HEK293T (cell line): ENCODE data around the gene TNFAIP8L1.

Experiments
- ARNT ChIP-seq: fragments of 450-650 bp; IDR thresholded peaks from 2 replicates; pipeline ENCODE4 v1.6.1; 2017; ENCODE audit warnings: mild to moderate bottlenecking
- BHLHE40 ChIP-seq: fragments of 450-650 bp; IDR thresholded peaks from 2 replicates; pipeline ENCODE4 v1.6.1; 2016; ENCODE audit warnings: mild to moderate bottlenecking, moderate library complexity, borderline replicate concordance
- ELF4 ChIP-seq: fragments of 450-650 bp; IDR thresholded peaks from 2 replicates; pipeline ENCODE4 v1.6.1; 2017; ENCODE audit warnings: antibody characterized with exemption
- FOXA1 ChIP-seq: fragments of 450-650 bp; IDR thresholded peaks from 2 replicates; pipeline ENCODE4 v1.6.1; 2016; ENCODE audit warnings: mild to moderate bottlenecking
- FOXK2 ChIP-seq: fragments of 450-650 bp; IDR thresholded peaks from 2 replicates; pipeline ENCODE4 v1.6.1; 2016; ENCODE audit warnings: mild to moderate bottlenecking
- FOXM1 ChIP-seq: fragments of 450-650 bp; IDR thresholded peaks from 2 replicates; pipeline ENCODE4 v1.6.1; 2017; ENCODE audit warnings: mild to moderate bottlenecking, borderline replicate concordance
- HDGF ChIP-seq: fragments of 450-650 bp; IDR thresholded peaks from 2 replicates; pipeline ENCODE4 v1.6.1; 2017; ENCODE audit warnings: antibody characterized with exemption, borderline replicate concordance
- LEF1 ChIP-seq: fragments of 450-650 bp; IDR thresholded peaks from 2 replicates; pipeline ENCODE4 v1.6.1; 2017; ENCODE audit warnings: mild to moderate bottlenecking, borderline replicate concordance
- PKNOX1 ChIP-seq: fragments of 450-650 bp; IDR thresholded peaks from 2 replicates; pipeline ENCODE4 v1.6.1; 2016
- SP1 ChIP-seq: fragments of 450-650 bp; IDR thresholded peaks from 2 replicates; pipeline ENCODE4 v1.6.1; 2017
- SUZ12 ChIP-seq: fragments of 450-650 bp; IDR thresholded peaks from 2 replicates; pipeline ENCODE4 v1.6.1; 2016; ENCODE audit warnings: mild to moderate bottlenecking
- TARDBP ChIP-seq: fragments of 450-650 bp; IDR thresholded peaks from 2 replicates; pipeline ENCODE4 v1.6.1; 2016

DNA sequence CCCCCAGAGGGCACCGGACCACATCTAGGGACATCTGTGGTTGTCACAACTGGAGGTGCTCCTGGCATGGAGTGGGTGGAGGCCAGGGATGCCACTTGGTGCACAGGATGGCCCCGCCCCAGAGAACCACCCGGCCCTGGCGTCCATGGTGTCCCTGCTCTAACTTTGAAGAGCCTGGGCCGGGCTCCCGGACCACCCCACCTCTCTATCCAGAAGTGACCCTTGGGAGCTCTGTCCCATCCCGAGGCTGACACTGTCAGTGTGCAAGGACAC is 53.7 kb downstream of the TNFAIP8L1 start:
- no peak for TF ChIP-seq SUZ12
- no peak for TF ChIP-seq FOXA1
- no peak for TF ChIP-seq ELF4
- TF ChIP-seq SP1, result no peak
- no peak for TF ChIP-seq BHLHE40
- TF ChIP-seq FOXM1, result no peak
- TF ChIP-seq PKNOX1, result no peak
- TF ChIP-seq FOXK2, result no peak
- no peak for TF ChIP-seq HDGF
- no peak for TF ChIP-seq TARDBP
- no peak for TF ChIP-seq ARNT
- TF ChIP-seq LEF1, result no peak
